ENCODE results near the gene MAPKAPK5. TPM values are rescaled to one million over a fixed set of nuclear protein-coding genes. Genes with fewer than 3 reads are reported as not detected.

Gene MAPKAPK5
- total and polyA plus RNA-seq, 9 of the 15 experiments (the other 6 are each of a cell fraction or from before 2014, with no cell fraction given) = 11.6 to 72.1 (median 60.4) TPM

DNA sequence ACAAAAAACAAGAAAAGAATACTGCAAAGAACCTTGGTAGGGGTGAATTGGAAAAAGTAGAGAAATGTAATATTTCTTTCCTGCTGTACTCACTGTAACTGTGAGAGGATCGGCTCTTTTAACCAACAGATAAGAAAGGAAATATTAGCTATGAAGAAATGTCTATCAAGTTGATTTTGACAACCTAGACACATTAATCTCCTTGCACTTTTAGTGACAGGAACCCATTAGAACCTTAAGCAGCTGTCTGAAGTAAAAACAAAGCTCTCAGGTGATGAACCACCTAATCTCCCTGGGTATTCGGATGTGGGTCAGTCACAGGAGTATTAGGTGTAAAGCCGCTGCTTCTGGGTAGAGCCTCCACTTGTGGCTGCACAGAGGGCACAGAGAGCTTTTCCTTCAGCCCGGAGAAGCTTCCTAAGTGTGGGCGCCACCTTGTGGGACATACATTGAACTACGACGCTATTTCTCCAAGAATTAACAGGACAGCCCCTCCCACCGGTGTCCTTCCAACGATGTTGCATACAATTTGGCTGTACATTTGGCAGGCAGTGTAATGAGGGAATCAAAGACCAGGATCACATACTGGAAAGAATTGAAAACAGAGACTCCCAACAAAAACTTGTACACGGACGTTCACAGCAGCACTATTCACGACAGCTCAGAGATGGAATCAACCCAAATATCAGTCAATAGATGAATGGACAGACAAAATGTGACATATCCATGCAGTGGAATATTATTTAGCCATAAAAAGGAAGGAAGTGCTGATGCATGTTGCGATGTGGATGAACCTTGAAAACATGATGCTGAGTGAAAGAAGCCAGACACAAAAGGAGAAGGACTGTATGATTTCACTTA is 28.9 kb upstream of the MAPKAPK5 start (continued):
- no peak for TF ChIP-seq JUNB (CRISPR knock-in tag; conservative IDR thresholded peaks at IDR 0.05)
- no peak for TF ChIP-seq ZFX (CRISPR knock-in tag; IDR thresholded peaks at IDR 0.05)
- 0 out of 2 replicates have a peak, but pooled peaks have one; percentile 45 for TF ChIP-seq SIN3B (IDR thresholded peaks at IDR 0.05; ENCODE audit: low read depth)
- no peak for TF ChIP-seq CBX1 (IDR thresholded peaks at IDR 0.05; ENCODE audit: low read depth)
- TF ChIP-seq, protein P1, sequence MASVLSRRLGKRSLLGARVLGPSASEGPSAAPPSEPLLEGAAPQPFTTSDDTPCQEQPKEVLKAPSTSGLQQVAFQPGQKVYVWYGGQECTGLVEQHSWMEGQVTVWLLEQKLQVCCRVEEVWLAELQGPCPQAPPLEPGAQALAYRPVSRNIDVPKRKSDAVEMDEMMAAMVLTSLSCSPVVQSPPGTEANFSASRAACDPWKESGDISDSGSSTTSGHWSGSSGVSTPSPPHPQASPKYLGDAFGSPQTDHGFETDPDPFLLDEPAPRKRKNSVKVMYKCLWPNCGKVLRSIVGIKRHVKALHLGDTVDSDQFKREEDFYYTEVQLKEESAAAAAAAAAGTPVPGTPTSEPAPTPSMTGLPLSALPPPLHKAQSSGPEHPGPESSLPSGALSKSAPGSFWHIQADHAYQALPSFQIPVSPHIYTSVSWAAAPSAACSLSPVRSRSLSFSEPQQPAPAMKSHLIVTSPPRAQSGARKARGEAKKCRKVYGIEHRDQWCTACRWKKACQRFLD (CRISPR knock-in tag; IDR thresholded peaks at IDR 0.05) = no peak
- TF ChIP-seq CTCF (IDR thresholded peaks at IDR 0.05 in 2 of 3, conservative IDR thresholded peaks at IDR 0.05 in 1 of 3; ENCODE audit: insufficient read depth in 2 of 3, low read depth in 1 of 3, low read length in 3 of 3) = peak; percentile 88 to 96 (median 93)
- TF ChIP-seq, protein P2, sequence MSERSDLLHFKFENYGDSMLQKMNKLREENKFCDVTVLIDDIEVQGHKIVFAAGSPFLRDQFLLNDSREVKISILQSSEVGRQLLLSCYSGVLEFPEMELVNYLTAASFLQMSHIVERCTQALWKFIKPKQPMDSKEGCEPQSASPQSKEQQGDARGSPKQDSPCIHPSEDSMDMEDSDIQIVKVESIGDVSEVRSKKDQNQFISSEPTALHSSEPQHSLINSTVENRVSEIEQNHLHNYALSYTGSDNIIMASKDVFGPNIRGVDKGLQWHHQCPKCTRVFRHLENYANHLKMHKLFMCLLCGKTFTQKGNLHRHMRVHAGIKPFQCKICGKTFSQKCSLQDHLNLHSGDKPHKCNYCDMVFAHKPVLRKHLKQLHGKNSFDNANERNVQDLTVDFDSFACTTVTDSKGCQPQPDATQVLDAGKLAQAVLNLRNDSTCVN (CRISPR knock-in tag; IDR thresholded peaks at IDR 0.05) = no peak
- TF ChIP-seq CEBPB (tag; IDR thresholded peaks at IDR 0.05) = no peak
- TF ChIP-seq, protein P3, sequence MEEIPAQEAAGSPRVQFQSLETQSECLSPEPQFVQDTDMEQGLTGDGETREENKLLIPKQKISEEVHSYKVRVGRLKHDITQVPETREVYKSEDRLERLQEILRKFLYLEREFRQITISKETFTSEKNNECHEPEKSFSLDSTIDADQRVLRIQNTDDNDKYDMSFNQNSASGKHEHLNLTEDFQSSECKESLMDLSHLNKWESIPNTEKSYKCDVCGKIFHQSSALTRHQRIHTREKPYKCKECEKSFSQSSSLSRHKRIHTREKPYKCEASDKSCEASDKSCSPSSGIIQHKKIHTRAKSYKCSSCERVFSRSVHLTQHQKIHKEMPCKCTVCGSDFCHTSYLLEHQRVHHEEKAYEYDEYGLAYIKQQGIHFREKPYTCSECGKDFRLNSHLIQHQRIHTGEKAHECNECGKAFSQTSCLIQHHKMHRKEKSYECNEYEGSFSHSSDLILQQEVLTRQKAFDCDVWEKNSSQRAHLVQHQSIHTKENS (CRISPR knock-in tag; IDR thresholded peaks at IDR 0.05) = no peak
- peak; percentile 9; the same call in 1 of the 2 replicates for TF ChIP-seq RB1 (IDR thresholded peaks at IDR 0.05; ENCODE audit: low read depth)
- TF ChIP-seq, protein P4, sequence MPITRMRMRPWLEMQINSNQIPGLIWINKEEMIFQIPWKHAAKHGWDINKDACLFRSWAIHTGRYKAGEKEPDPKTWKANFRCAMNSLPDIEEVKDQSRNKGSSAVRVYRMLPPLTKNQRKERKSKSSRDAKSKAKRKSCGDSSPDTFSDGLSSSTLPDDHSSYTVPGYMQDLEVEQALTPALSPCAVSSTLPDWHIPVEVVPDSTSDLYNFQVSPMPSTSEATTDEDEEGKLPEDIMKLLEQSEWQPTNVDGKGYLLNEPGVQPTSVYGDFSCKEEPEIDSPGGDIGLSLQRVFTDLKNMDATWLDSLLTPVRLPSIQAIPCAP (CRISPR knock-in tag; IDR thresholded peaks at IDR 0.05; ENCODE audit: borderline replicate concordance) = no peak
- TF ChIP-seq RBBP5 (IDR thresholded peaks at IDR 0.05; ENCODE audit: borderline replicate concordance, insufficient read depth, low read length, poor library complexity, severe bottlenecking) = no peak
- TF ChIP-seq ZNF583 (CRISPR knock-in tag; IDR thresholded peaks at IDR 0.05) = no peak
- TF ChIP-seq, protein P5, sequence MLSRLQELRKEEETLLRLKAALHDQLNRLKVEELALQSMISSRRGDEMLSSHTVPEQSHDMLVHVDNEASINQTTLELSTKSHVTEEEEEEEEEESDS (CRISPR knock-in tag; IDR thresholded peaks at IDR 0.05) = no peak
- no peak for TF ChIP-seq SRSF3 (IDR thresholded peaks at IDR 0.05; ENCODE audit: insufficient read depth, low read length)
- no peak for TF ChIP-seq PTBP1 (IDR thresholded peaks at IDR 0.05; ENCODE audit: low read depth, low read length)
